A204.1 (cell line): ENCODE data around the gene ZIM2.
A peak's percentile ranks its signal among the peaks of the same experiment; 100 is the strongest.

Experiments used
- FAIRE-seq: peaks from 2 replicates; lab custom pipeline; 2012; peaks lifted over from hg19 to GRCh38; lab: Jason Lieb, UNC

Gene ZIM2

GRCh38 chr19:56838909-56839651 is 1.4 kb downstream of the ZIM2 start:
- FAIRE-seq, result peak; percentile 100

GRCh38 chr19:56838024-56838908 is 2.3 kb downstream of the ZIM2 start:
- FAIRE-seq, result peak; percentile 66

GRCh38 chr19:56837492-56838023 is 3.0 kb downstream of the ZIM2 start:
- FAIRE-seq, result peak; percentile 95

- FAIRE-seq, result no peak
Measured at GRCh38 chr19:56837004-56837403, 3.5 kb downstream of the ZIM2 start.

- no peak for FAIRE-seq
Measured at GRCh38 chr19:56836059-56836458, 4.5 kb downstream of the ZIM2 start.

GRCh38 chr19:56835401-56835800 is 5.1 kb downstream of the ZIM2 start:
- no peak for FAIRE-seq

- no peak for FAIRE-seq
Measured at GRCh38 chr19:56834564-56835375, 5.8 kb downstream of the ZIM2 start.

- no peak for FAIRE-seq
Measured at GRCh38 chr19:56832352-56832928, 8.1 kb downstream of the ZIM2 start.

- FAIRE-seq, result no peak
Measured at GRCh38 chr19:56831255-56831654, 9.3 kb downstream of the ZIM2 start.

- no peak for FAIRE-seq
Measured at GRCh38 chr19:56829596-56829995, 10.9 kb downstream of the ZIM2 start.

GRCh38 chr19:56827708-56828107 is 12.8 kb downstream of the ZIM2 start:
- FAIRE-seq, result no peak

- no peak for FAIRE-seq
Measured at GRCh38 chr19:56823956-56824355, 16.6 kb downstream of the ZIM2 start.

- no peak for FAIRE-seq
Measured at GRCh38 chr19:56823417-56823816, 17.1 kb downstream of the ZIM2 start.

- FAIRE-seq, result no peak
Measured at GRCh38 chr19:56822755-56823154, 17.8 kb downstream of the ZIM2 start.

GRCh38 chr19:56821675-56822074 is 18.9 kb downstream of the ZIM2 start:
- no peak for FAIRE-seq

GRCh38 chr19:56821209-56821608 is 19.3 kb downstream of the ZIM2 start:
- FAIRE-seq, result no peak

- no peak for FAIRE-seq
Measured at GRCh38 chr19:56819166-56819565, 21.4 kb downstream of the ZIM2 start.

- FAIRE-seq, result no peak
Measured at GRCh38 chr19:56814656-56815055, 25.9 kb downstream of the ZIM2 start.

- FAIRE-seq, result no peak
Measured at GRCh38 chr19:56813531-56813930, 27.0 kb downstream of the ZIM2 start.

GRCh38 chr19:56811480-56811879 is 29.0 kb downstream of the ZIM2 start:
- no peak for FAIRE-seq

- no peak for FAIRE-seq
Measured at GRCh38 chr19:56810260-56810659, 30.3 kb downstream of the ZIM2 start.
